K562 treated with DMSO at 1 percent for 12 hours (cell line): ENCODE measurements around the gene C1GALT1. TPM values are rescaled to one million over a fixed set of nuclear protein-coding genes. Genes with fewer than 3 reads are reported as not detected.

Experiments used
- total RNA-seq: library from RNA; unstranded; fragments of 300-600 nt; gene quantifications from 2 replicates; pipeline ENCODE4 v1.2.3, GENCODE V29; 2022; ENCODE audit not compliant: insufficient read depth

Gene C1GALT1
- 5.7 and 13.5 TPM in 2 replicates for total RNA-seq

DNA sequence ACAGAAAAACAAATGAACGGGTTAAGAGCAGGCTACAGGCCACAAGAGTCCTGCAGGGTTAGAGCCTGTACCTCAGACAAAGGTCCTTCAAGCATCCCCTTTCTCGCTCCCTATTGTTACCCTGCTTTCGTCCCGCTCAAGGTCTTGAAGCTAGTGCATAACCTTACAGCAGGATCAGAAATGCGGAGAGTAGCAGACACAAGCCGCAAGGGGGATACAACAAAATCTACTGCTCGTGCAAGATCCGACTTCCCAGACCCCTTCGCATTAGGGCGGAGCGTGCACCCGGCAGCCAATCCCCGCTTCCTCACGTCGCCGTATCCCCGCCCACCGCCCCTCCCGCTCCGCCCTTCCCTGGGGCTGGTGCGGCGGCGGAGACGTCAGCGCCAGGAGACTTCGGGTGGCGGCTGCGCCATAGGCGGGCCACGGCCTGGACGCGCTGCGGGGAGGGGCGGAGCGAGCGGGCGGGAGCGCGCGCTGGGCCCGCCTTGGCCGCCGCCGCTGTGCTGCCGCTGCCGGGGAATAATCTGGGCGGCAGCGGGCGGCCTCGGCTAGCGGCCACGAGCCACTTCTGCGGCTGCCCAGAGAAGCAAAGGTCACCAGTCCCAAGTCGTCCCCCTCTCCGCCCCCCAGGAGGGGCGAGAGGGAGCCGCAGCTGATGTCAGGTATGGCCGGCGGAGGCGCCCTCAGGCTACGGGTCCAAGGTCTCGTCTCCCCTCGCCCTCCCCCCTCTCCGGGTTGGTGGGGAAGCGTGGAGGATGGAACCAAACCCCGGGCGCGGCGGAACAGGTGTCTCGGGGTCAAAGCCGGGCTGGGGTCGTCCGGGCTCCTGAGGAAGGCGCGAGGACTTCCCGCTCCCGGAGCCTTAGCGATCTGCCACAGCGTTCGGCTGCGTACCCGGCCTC, at the start of gene C1GALT1:
Gene C1GALT1 (plus strand): TSS at position 389 of the 905 bp plus-strand sequence. CDS start 51,776 bp downstream, outside the sequence.

